GM19438 (cell line): Measurements from ENCODE around the gene AMH.
A peak's percentile ranks its signal among the peaks of the same experiment; 100 is the strongest.

Experiments
- ATAC-seq: cut with Tn5 transposase; IDR thresholded peaks from one replicate; pipeline ENCODE4 v1.9.1; 2021; ENCODE audit warnings: low read depth; ENCODE audit not compliant: unreplicated experiment

AMH gene

DNA sequence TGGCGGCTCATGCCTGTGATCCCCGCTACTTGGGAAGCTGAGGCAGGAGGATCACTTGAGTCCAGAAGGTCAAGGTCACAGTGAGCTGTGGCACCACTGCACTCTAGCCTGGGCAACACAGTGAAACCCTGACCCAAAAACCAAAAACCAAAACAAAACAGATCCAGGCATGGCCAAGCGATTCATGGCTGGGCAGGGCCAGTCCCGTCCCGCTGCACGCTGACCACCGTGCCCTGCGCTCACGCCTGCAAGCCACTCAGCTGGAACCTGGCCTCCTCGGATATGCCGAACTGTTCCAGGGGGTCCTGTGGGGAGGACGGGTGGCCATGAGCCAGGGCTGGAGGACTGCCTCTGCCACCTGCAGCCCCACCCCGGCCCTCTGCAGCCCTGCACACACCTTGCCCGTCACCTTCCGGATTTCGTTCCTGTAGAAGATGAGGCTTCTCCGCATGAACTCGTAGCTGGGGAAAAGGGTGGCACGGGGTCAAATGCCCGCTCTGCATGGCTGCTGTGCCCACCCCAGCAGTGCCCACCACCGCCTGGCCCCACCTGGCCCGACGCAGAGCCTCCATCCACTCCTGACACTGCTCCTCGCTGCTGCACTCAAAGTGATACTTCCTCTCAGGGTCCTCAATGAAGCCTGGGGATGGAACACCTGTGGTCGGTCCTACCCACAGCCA is 15.4 kb upstream of the AMH start:
- ATAC-seq: no peak

DNA sequence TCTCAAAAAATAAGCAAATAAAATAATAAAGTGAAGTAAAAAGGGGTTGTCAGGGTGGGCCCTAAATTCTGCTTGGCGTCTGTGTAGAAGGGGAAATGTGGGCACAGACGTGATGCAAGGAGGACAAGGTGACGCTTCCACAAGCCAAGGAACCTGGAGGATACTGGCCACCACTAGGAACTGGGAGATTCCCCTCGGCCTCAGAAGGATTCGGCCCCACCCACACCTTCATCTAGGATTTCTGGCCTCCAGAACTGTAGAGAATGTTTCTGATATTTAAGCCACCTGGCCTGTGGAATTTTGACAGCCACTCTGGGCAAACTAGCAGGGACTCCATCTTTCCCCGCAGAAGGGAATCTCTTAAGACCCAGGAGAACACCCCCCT is 14.1 kb upstream of the AMH start:
- no peak for ATAC-seq

DNA sequence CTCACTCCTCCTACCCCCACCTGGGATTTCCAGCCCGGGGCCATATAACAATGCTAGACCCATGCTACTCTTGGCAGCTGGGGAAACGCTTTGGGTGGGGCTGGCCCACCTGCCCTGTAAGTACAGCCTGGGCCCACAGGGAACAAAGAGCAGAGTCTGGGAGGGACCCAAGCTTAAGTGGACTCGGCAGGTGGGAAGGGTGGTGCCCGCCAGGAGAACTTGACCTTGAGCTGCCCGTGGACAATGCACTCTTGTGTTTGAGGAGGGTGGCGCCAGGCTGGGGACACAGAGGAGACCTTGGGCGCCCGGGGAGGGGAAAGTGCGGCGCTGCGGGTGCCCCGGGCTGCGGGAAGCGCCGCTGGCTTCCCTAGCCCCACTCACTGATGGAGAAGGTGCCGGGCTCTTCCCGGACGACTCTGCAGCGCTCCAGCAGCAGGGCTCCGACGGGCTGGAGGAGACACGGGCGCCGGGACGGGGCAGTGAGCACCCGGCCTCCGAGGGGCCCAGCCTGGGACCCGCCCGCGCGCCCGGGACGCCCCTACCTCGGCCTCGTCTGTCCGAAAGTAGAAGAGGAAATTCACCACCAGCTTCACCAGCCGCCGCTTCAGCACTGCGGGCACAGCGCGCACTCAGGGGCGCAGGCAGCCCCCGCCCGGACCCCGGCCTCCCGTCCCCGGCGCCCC is 13.6 kb upstream of the AMH start:
- peak; percentile 3 for ATAC-seq

GRCh38 chr19:2236064-2236313 is 13.1 kb upstream of the AMH start:
- peak; percentile 4 for ATAC-seq

- peak; percentile 63 for ATAC-seq
Measured at GRCh38 chr19:2236314-2237050, 12.6 kb upstream of the AMH start, which contains the start of the genes PLEKHJ1 and SF3A2. TSS of gene PLEKHJ1 (minus strand) at chr19:2236329. CDS start at chr19:2236248, 81 bp downstream. TSS of gene SF3A2 (plus strand) at chr19:2236824. CDS start at chr19:2243419, 6,595 bp downstream.

DNA sequence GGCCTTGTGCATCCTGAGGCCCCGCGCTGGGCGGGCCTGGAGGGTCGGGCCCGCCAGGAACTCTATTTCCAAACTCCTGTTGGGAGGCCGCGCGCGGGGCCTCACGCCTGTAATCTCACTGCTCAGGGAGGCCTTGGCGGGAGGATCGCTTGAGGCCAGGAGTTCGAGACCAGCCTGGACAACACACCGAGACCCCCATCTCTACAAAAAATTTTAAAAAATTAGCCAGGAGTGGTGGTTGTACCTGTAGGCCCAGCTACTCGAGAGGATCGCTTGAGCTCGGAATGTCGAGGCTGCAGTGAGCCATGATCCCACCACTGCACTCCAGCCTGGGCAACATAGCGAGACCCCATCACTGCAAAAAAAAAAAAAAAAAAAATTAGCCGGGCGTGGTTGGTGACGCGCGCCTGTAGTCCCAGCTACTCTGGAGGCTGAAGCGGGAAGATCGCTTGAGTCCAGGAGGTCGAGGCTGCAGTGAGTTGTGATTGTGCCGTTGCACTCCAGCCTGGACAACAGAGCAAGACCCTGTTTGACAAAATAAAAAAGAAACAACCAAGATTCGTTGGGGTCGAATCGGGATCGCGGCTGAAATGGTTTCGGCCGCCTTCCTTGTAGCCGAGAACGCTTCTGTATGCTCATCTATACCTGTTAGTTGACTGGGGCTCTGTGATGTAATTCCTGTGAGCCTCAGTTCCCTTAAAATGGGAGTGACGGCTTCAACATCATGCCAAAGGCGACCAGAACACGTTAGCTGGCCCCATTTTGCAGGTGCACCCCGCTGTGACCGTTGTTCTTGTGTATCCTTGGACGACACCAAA is 11.9 kb upstream of the AMH start:
- no peak for ATAC-seq

DNA sequence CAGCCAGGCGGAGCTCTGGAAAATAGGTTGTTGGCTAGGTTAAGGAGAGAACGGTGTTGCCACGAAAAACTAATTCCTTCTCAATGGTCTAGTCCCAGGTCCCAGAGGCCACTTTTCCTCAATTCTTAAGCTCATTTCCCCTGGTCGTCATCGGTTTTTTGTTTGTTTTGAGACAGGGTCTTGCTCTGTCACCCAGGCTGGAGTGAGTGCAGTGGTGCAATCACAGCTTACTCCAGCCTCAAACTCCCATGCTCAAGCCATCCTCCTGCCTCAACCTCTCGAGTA is 11.3 kb upstream of the AMH start:
- no peak for ATAC-seq

DNA sequence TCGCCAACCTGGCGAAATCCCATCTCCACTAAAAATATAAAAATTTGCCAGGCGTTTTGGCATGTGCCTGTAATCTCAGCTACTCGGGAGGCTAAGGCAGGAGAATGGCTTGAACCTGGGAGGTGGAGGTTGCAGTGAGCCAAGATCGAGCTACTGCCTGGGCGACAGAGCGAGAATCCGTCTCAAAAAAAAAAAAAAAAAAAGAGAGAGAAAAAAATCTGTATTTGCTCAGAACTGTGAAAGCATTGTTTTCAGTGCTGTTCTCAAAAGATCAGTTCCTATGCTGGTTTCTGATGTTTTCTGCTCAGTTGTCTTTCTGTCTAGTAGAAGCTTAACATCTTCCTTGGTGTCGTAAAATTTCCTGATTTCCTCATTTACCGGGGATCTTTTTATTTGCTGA is 9.9 kb upstream of the AMH start:
- no peak for ATAC-seq

- ATAC-seq: no peak
Measured at GRCh38 chr19:2239771-2240770, 9.1 kb upstream of the AMH start.

- ATAC-seq: no peak
Measured at GRCh38 chr19:2240881-2241760, 8.0 kb upstream of the AMH start.

- ATAC-seq: no peak
Measured at GRCh38 chr19:2242092-2242537, 7.0 kb upstream of the AMH start.

- ATAC-seq: no peak
Measured at GRCh38 chr19:2242816-2243215, 6.3 kb upstream of the AMH start.

- no peak for ATAC-seq
Measured at GRCh38 chr19:2243274-2244124, 5.6 kb upstream of the AMH start.

GRCh38 chr19:2244125-2244411 is 5.1 kb upstream of the AMH start:
- no peak for ATAC-seq

DNA sequence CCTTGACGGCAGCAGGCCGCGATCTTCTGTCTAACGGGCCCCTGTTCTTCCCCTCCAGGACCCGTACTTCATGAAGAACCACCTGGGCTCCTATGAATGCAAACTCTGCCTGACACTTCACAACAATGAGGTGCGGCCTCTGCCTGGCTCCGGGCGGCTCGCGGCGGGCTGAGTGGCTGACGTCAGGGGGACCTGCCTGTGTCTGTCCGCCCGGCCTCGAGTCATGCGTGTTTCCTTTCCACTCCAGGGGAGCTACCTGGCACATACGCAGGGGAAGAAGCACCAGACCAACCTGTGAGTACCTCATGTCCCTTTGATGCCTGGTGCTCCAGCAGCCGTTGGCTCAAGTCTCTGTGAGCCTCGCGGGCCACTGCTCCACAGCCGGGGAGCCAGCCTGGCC is 4.6 kb upstream of the AMH start:
- no peak for ATAC-seq

DNA sequence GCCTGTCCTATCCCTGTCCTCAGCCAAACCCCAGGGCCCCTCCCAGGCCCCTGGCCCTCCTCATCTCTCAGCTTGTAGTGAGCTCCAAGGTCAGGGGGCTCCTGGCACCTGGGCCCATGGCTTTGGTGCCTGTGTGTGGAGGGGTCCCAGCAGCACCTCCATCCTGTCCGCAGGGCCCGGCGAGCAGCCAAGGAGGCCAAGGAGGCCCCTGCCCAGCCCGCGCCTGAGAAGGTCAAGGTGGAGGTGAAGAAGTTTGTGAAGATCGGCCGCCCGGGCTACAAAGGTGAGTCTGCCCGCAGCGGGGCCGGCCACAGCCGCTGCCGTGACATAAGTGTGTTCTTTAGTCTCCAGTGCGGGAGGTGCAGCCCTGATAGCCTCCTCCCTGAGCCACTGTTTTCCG is 3.9 kb upstream of the AMH start:
- ATAC-seq: no peak

DNA sequence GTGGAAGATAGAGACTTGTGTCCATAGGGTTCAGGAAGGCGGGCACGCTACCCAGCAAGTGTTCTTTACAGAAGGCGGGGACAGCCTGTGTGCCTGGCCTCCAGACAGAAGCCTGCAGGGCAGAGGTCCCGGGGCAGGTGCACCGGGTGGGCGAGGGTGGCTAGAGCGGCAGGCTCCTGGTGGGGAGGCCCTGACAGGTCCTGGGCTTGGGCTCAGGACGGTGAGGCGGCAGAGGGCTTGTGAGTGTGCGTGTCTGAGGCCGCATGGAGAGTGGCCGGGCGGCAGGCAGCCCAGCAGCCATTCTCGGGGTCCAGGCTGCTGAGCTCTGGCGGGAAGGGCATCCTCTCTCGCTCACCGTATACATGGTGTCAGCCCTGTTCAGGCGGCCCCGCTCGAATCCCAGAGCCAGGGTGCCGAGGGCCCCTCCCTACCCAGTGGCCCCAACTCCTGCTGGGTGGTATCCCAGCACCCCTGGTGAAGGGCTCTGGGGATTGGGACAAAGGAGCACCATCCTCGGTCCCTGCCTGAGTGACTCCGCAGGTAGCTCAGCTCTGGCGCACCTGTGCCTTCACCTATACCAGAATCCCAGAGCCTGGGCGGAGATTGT is 3.0 kb upstream of the AMH start:
- no peak for ATAC-seq

- no peak for ATAC-seq
Measured at GRCh38 chr19:2246801-2247361, 2.2 kb upstream of the AMH start.
